HepG2 (cell line): ENCODE data around the gene AAMP. TPM values are rescaled to one million over a fixed set of nuclear protein-coding genes. Genes with fewer than 3 reads are reported as not detected.

Experiments
- AKAP8 ChIP-seq: sonication (generic); formaldehyde crosslinking; IDR thresholded peaks from 2 replicates; pipeline ENCODE4 v1.5.1; 2020; ENCODE audit warnings: mild to moderate bottlenecking, missing genetic modification reagents
- CEBPB ChIP-seq: IDR thresholded peaks from 2 replicates; pipeline ENCODE4 v1.6.1; 2011; ENCODE audit warnings: low read depth, low read length, improper control_type of control experiment, borderline replicate concordance
- HDAC1 ChIP-seq: sonication (generic); formaldehyde crosslinking; IDR thresholded peaks from 2 replicates; pipeline ENCODE4 v1.5.1; 2020; ENCODE audit warnings: mild to moderate bottlenecking, missing genetic modification reagents
- HNF4A ChIP-seq: sonication (generic); formaldehyde crosslinking; IDR thresholded peaks from 2 replicates; pipeline ENCODE4 v1.4.0; 2020; ENCODE audit warnings: missing genetic modification reagents
- KLF15 ChIP-seq: sonication (generic); formaldehyde crosslinking; IDR thresholded peaks from 2 replicates; pipeline ENCODE4 v1.8.1; 2023; ENCODE audit warnings: borderline replicate concordance, mild to moderate bottlenecking, inconsistent platforms, missing genetic modification reagents, mixed read lengths
- MAFF ChIP-seq: IDR thresholded peaks from 2 replicates; pipeline ENCODE4 v1.6.1; 2011; ENCODE audit warnings: low read depth, low read length, improper control_type of control experiment
- ONECUT2 ChIP-seq: sonication (generic); formaldehyde crosslinking; IDR thresholded peaks from 2 replicates; pipeline ENCODE4 v1.4.0; 2020; ENCODE audit warnings: missing genetic modification reagents
- PITX1 ChIP-seq: sonication (generic); formaldehyde crosslinking; IDR thresholded peaks from 2 replicates; pipeline ENCODE4 v1.5.1; 2020; ENCODE audit warnings: mild to moderate bottlenecking, missing genetic modification reagents
- PLRG1 ChIP-seq: fragments of 450-650 bp; conservative IDR thresholded peaks from 2 replicates; pipeline ENCODE4 v1.6.1; 2016
- REPIN1 ChIP-seq: sonication (generic); formaldehyde crosslinking; IDR thresholded peaks from 2 replicates; pipeline ENCODE4 v1.8.0; 2022; ENCODE audit warnings: missing genetic modification reagents, low read depth, mild to moderate bottlenecking, borderline replicate concordance
- ZNF430 ChIP-seq: sonication (generic); formaldehyde crosslinking; IDR thresholded peaks from 2 replicates; pipeline ENCODE4 v1.9.0; 2021; ENCODE audit warnings: mild to moderate bottlenecking, missing genetic modification reagents
- ZNF564 ChIP-seq: sonication (generic); formaldehyde crosslinking; IDR thresholded peaks from 2 replicates; pipeline ENCODE4 v1.8.1; 2023; ENCODE audit warnings: mild to moderate bottlenecking, missing genetic modification reagents
- ZNF850 ChIP-seq: sonication (generic); formaldehyde crosslinking; conservative IDR thresholded peaks from 2 replicates; pipeline ENCODE4 v1.9.0; 2021; ENCODE audit warnings: mild to moderate bottlenecking, missing genetic modification reagents
- polyA plus RNA-seq, 8 experiments: library from polyadenylated mRNA; depleted of rRNA in 3 of 8; stranded (reverse) in 7 of 8; unstranded in 1 of 8; fragments of >200 nt; fragmentation: Illumina TruSeq in 4 of 8; extraction: Trizol in 4 of 8; gene quantifications; 2 replicates each; pipeline versions ENCODE4 v1.2.1 to v1.2.3, GENCODE V29; 2011 to 2016; ENCODE audit warnings: low read depth in 4 of 8, missing spikeins in 1 of 8, mixed read lengths in 1 of 8; ENCODE audit not compliant: insufficient read depth in 1 of 8
- total RNA-seq, 5 experiments: library from RNA; depleted of rRNA; stranded (reverse); fragments of >200 nt; fragmentation: Illumina TruSeq; extraction: Trizol; gene quantifications; 2 replicates each; pipeline ENCODE4 v1.2.3, GENCODE V29; 2016; ENCODE audit warnings: low read depth in 1 of 5
- TF ChIP-seq, protein P1 (sequence below): sonication (generic); formaldehyde crosslinking; IDR thresholded peaks from 2 replicates; pipeline ENCODE4 v1.5.1; 2020; ENCODE audit warnings: mild to moderate bottlenecking, missing genetic modification reagents, borderline replicate concordance
- TF ChIP-seq, protein P2 (sequence below): IDR thresholded peaks from 2 replicates; pipeline ENCODE4 v1.6.1; 2016; ENCODE audit warnings: mild to moderate bottlenecking, missing biosample characterization, missing genetic modification reagents
- TF ChIP-seq, protein P3 (sequence below): sonication (generic); formaldehyde crosslinking; IDR thresholded peaks from 2 replicates; pipeline ENCODE4 v1.4.0; 2020; ENCODE audit warnings: missing genetic modification reagents, mild to moderate bottlenecking, borderline replicate concordance
- TF ChIP-seq, protein P4 (sequence below): sonication (generic); formaldehyde crosslinking; IDR thresholded peaks from 2 replicates; pipeline ENCODE4 v1.4.0; 2020; ENCODE audit warnings: missing genetic modification reagents
- TF ChIP-seq, protein P5 (sequence below): sonication (generic); formaldehyde crosslinking; IDR thresholded peaks from 2 replicates; pipeline ENCODE4 v1.9.0; 2022; ENCODE audit warnings: missing genetic modification reagents, mild to moderate bottlenecking, borderline replicate concordance

Gene AAMP
- total and polyA plus RNA-seq, 2 of the 13 experiments (the other 11 are each of a cell fraction or from before 2014, with no cell fraction given) = 110 to 186 TPM

DNA sequence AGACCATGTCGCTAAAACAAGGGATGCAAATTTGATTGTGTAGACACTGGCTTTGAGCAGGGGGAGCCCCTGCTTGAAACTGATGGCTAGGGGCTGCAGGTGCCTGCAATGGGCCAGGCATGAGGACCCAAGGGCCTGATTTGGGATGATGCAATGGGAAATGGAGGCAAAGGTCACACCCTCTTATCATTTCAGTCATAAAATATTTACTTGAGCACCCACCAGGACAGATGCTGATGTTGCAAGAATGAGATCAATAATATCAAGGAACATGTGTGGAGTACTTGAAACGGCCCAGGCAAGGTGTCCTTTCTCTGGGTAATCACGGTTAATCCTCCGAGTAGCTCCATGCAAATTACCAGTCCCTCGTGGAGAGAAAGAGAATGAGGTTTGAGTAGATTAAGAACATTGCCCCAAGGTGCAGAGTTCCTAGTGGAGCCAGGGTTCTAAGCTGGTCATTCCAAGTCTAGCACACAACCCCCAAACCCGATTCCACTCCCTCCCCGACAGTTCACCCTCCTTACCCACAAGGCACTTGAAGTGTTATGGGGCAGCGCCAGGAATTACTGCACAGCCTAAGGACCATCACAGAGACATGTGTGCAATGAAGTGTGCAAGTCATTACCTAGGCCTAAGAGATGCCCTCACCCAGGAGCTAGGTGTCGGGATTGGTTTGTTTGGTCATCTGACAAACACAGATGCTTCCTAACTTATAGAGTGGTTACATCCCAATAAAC is 36.4 kb upstream of the AAMP start (continued):
- TF ChIP-seq, protein P1, sequence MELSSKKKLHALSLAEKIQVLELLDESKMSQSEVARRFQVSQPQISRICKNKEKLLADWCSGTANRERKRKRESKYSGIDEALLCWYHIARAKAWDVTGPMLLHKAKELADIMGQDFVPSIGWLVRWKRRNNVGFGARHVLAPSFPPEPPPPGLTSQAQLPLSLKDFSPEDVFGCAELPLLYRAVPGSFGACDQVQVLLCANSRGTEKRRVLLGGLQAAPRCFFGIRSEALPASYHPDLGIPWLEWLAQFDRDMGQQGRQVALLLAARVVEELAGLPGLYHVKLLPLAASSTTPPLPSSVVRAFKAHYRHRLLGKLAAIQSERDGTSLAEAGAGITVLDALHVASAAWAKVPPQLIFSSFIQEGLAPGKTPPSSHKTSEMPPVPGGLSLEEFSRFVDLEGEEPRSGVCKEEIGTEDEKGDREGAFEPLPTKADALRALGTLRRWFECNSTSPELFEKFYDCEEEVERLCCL (CRISPR knock-in tag) = 0 out of 2 replicates have a peak, but pooled peaks have one; percentile 30
- TF ChIP-seq PLRG1 (no peak), HDAC1 (CRISPR knock-in tag) (peak; percentile 19; the same call in 1 of the 2 replicates), KLF15 (CRISPR knock-in tag) (no peak), HNF4A (CRISPR knock-in tag) (peak; percentile 31; the same call in 1 of the 2 replicates), ZNF850 (CRISPR knock-in tag) (no peak), ZNF564 (CRISPR knock-in tag) (no peak), AKAP8 (CRISPR knock-in tag) (no peak), PITX1 (CRISPR knock-in tag) (0 out of 2 replicates have a peak, but pooled peaks have one; percentile 19), ZNF430 (CRISPR knock-in tag) (0 out of 2 replicates have a peak, but pooled peaks have one; percentile 25), ONECUT2 (peak; percentile 82), MAFF (0 out of 2 replicates have a peak, but pooled peaks have one; percentile 3), CEBPB (peak; percentile 69; the same call in 1 of the 2 replicates), REPIN1 (CRISPR knock-in tag) (0 out of 2 replicates have a peak, but pooled peaks have one; percentile 34)
- TF ChIP-seq, protein P2, sequence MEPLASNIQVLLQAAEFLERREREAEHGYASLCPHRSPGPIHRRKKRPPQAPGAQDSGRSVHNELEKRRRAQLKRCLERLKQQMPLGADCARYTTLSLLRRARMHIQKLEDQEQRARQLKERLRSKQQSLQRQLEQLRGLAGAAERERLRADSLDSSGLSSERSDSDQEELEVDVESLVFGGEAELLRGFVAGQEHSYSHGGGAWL (CRISPR knock-in tag) = no peak
- TF ChIP-seq, protein P3, sequence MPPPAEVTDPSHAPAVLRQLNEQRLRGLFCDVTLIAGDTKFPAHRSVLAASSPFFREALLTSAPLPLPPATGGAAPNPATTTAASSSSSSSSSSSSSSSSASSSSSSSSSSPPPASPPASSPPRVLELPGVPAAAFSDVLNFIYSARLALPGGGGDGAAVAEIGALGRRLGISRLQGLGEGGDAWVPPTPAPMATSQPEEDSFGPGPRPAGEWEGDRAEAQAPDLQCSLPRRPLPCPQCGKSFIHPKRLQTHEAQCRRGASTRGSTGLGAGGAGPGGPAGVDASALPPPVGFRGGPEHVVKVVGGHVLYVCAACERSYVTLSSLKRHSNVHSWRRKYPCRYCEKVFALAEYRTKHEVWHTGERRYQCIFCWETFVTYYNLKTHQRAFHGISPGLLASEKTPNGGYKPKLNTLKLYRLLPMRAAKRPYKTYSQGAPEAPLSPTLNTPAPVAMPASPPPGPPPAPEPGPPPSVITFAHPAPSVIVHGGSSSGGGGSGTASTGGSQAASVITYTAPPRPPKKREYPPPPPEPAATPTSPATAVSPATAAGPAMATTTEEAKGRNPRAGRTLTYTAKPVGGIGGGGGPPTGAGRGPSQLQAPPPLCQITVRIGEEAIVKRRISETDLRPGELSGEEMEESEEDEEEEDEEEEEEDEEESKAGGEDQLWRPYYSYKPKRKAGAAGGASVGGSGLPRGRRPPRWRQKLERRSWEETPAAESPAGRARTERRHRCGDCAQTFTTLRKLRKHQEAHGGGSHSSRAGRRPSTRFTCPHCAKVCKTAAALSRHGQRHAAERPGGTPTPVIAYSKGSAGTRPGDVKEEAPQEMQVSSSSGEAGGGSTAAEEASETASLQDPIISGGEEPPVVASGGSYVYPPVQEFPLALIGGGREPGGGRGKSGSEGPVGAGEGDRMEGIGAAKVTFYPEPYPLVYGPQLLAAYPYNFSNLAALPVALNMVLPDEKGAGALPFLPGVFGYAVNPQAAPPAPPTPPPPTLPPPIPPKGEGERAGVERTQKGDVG (CRISPR knock-in tag) = no peak
- TF ChIP-seq, protein P4, sequence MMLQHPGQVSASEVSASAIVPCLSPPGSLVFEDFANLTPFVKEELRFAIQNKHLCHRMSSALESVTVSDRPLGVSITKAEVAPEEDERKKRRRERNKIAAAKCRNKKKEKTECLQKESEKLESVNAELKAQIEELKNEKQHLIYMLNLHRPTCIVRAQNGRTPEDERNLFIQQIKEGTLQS (CRISPR knock-in tag) = no peak
- TF ChIP-seq, protein P5, sequence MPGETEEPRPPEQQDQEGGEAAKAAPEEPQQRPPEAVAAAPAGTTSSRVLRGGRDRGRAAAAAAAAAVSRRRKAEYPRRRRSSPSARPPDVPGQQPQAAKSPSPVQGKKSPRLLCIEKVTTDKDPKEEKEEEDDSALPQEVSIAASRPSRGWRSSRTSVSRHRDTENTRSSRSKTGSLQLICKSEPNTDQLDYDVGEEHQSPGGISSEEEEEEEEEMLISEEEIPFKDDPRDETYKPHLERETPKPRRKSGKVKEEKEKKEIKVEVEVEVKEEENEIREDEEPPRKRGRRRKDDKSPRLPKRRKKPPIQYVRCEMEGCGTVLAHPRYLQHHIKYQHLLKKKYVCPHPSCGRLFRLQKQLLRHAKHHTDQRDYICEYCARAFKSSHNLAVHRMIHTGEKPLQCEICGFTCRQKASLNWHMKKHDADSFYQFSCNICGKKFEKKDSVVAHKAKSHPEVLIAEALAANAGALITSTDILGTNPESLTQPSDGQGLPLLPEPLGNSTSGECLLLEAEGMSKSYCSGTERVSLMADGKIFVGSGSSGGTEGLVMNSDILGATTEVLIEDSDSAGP (CRISPR knock-in tag) = no peak
